Stimulated activated CD8-positive, alpha-beta memory T cell treated with anti-CD3 and anti-CD28 coated beads, Interleukin-12 subunit alpha, Interleukin-12 subunit beta, amount 100 ng/mL, for 24 hours (primary cell): Measurements from ENCODE around the gene PNPLA1.
A peak's percentile ranks its signal among the peaks of the same experiment; 100 is the strongest.
"Not testable (repeated sequence)": the region's sequence is repeated elsewhere in the genome, so short reads cannot be mapped to it uniquely, and the experiment has no call there.

ENCODE experiments used
- DNase-seq: peaks from one replicate; pipeline ENCODE4 v3.0.0-alpha.2; 2020; ENCODE audit errors: extremely low read depth

Gene PNPLA1

DNA sequence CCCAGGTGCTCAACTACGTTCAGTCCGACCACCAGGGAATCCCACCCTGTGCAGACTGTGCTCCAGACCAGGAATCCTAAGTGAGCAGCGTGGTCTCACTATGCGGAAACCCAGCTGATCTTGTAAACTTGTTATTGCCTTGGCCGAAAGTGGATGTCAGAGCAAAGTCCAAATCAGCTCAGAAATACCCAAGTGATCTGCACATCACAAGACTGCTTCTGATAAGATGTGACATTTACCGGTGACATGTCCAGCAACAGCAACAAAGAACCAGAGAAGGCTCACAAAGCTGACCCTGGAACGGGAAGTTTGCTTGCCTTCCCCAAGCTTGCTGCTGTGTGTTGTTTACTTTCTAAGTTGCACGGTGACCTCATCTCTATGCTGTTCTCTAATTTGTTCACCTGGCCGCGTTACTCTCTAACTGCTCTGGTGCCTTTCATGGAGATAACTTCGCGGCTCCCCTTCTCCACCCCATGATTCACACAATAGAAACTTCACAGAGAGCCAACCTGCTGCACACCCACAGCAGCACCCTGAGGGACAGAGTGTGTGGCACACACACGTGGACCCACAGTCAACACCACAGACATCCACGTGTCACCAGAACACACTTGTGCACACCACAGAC is 65.1 kb downstream of the PNPLA1 start:
- no peak for DNase-seq

DNA sequence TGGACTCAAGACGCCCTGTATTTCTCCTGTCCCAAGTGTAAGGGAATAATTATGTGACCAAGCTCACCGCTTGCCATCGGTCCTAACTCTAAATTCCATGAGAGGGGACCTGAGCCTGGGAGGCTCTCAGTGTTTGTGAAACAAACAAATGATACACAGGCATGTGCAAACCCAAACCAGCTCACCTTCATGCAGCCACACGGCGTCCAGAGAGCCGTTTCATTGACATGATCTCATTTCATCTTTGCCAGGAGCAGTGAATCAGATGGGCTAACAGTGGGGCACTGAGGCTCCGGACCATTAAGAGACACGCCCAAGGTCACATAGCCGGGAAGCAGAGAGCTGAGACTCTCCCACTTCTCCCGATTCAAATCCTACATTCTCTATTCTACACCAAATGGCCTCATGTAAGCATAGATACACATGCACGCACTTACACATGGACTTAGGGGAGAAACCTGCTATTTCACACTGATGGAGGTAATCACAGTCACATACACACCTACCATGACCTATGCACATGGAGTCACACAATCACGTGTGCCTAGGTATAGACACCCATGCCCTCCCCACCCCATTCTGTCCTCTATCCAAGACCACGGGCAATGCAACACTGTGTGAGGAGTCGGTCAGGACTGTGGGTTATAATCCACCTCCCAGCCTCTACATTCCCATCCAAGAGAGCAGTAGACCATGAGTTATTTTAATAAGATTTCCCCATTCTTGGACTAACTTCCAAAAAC is 65.8 kb downstream of the PNPLA1 start:
- DNase-seq, result no peak

DNA sequence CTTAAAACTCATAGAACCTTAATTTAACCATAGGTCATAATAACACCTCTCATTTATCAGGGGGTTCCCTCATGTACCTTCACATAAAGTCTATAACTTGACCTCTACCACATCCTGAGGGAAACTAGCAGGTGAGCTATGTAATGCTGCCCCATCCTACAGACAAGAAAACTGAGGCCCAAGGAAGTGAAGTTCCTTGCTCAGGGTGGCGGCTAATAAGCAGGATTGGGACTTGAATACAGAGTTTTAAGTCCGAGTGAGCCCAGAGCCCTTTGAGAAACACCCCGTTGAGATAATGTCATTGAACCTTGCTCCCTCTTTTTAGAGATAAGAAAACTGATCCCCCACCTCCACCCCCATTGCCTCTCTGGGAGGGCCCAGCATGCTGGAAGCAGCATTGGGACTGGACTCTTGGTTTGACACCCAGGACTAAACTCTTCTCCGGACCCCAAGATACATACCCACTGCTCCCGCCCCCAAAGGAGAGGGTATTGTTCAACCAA is 66.4 kb downstream of the PNPLA1 start:
- no peak for DNase-seq

DNA sequence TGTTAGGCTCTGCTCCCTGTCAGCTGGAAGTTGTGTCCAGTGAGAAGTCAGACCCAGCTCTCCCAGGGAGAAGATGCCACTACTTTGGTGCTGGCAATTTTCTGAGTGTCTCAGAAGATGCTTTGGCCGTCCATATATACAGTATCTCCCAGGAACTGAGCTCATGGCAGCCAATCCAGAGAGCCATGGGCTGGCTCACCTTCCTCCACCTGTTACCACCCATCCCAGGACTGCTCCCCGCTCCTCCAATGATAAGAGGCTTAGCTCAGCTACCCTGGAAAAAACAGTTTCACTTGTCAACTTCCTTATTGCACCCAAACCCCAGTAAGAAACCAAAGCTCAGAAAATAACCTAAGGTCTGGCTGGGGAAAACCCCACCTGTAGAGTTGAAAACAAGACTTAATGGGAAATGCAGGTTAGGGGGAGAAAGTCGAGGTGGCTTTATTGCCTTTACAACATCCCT is 67.0 kb downstream of the PNPLA1 start, which contains the start of gene BNIP5:
Gene BNIP5, minus strand, starts transcription at position 110 of the 463 bp plus-strand sequence. CDS start 6,198 bp downstream, outside the sequence.
- no peak for DNase-seq

DNA sequence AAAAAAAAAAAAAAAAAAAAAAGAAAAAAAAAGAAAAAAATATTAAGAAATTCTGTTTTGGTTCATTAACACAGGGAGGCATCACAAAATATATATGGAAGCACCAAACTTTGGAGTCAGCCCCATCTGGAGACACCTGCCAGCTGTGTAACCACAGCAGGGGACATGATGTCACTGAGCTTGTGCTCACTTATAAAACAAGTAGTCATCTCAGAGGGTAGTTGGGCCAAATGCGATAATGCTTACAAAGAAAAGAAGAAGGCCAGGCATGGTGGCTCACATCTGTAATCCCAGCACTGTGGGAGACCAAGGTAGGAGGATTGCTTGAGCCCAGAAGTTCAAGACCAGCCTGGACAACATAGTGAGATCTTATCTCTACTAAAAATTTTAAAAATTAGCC is 68.0 kb downstream of the PNPLA1 start:
- no peak for DNase-seq

DNA sequence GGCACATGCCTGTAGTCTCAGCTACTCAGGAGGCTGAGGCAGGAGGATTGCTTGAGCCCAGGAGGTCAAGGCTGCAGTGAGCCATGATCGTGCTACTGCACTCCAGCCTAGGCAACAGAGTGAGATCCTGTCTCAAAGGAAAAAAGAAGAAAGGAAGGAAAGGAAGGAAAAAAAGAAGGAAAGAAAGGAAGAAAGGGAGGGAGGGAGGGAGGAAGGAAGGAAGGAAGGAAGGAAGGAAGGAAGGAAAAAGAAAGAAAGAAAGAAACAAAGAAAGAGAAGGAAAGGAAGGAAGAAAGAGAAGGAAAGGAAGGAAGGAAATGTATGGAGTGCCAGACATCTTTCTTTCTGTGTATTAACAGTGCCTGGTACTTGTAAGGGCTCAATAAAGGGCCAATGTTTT is 68.4 kb downstream of the PNPLA1 start:
- DNase-seq, result not testable (repeated sequence)

DNA sequence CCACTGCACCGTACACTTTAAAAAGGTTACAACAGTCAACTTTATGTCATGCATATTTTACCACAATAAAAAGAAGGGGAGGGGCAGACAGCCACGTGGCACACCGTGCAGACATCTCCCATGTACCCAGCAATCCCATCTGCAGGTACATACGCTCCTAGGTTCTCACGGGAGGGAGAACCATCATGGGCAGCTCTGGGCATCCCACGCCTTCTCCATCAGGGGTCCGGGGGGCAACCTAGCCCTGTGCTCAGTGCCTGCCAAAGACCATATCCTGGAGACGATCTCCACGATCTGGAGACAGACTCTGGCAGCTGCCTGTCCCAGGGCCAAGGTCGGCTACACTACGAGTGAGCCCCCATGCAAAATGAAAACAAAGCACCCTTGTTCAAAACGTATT is 69.3 kb downstream of the PNPLA1 start:
- DNase-seq, result no peak

DNA sequence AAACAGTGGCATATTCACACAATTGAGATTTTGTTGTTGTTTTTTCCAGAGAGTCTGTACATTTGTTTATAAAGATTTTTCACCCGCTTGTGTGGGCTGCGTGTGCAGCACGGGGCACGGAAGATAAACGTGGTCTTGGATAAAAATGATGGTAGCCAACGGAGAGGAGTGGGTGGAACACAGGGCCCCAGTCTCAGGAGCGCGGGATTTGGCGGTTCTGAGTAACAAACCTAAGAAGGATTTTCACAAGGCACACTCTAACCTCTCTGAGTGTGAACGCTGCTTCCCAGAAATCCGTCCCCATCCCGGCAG is 70.4 kb downstream of the PNPLA1 start:
- DNase-seq, result no peak

DNA sequence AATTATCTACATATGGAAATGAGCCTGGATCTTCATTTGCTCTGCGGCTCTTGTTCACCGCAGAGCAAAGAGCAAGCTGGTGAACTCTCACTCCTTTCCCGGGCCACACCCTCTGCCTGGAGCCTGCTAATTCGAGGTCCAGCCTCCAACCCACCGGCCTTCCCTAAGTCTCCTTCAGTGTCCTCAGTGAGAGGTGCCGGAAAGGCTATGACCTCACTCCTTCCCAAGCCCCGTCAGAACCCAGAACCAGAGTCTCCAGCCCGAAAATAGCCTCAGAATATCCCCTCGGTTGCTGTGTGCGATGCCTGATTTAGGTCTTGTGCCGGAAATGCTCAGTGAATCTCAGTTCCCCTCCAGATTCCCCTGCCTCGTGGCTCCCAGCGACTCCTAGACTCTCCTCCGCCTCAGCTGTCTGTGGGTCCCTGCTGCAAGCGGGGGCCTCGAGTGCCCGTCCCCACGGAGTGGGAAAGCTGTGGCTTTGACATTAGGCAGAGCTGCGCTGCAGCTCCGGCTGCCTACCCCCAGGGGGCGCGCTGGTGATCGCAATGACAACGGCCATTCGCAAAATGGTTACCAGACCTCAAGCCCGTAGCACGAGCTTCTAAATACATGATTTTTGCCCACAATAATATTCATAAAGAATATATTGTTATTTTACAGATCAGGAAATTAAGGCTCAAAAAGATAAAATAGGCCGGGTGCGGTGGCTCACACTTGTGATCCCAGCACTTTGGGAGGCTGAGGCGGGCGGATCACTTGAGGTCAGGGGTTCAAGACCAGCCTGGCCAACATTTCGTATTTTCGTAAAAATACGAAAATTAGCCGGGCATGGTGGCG is 71.0 kb downstream of the PNPLA1 start:
- peak; percentile 22 for DNase-seq

DNA sequence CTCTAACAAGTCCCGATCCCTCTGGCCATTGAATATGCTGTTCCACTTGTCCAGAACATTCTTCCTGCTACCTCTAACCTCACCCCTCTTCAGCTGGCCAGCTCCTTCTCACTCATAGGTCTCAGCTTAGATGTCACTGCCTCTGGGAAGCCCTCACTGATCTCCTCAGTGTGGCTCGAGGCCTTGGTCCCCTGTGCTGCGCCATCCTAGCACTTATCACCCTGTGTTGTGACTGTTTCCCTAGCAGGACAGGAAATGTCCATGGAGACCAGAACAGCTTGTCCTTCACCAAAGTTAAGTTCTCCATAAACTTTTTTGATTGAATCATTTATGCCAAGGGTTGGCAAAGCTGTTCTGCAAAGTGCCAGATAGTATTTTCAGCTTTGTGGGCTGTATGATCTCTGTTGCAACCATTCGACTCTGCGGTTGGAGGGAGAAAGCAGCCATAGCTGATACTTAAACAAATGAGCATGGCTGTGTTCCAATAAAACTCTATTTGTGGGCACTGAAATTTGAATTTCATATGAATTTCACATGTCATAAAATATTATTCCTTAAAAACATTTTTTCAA is 73.3 kb downstream of the PNPLA1 start:
- no peak for DNase-seq

DNA sequence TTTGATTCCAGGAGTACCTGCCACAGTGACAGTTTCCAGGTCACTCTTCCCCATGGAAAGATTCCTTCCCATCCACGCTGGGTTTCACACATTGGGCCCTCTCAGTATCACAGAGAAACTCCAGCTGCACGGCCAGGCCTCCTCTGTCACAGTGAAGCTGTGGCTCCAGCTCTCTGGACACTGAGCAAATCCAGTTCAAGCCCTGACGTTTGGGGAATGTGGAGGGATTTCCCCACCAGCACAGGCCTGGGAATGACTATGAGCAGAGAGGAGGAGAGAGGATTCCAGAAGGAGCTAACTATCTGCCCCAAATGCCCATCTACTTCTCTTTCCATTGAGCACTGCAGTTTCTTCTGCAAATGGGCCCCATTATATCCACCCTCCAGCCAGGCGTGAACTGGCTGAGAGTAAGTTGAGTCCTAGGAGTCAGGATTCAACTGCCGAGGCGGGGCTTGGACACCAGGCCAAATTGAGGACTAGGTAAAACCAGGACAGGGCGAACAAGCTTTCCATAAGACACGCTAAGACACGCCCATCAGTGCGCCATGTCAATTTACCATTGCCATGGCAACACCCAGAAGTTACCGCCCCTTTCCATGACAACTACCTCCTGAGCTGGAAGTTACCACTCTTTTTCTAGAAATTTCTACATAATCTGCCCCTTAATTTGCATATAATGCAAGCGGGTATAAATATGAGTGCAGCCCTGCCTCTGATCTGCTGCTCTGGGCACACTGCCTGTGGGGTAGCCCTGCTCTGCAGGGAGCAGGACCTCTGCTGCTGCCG is 76.0 kb downstream of the PNPLA1 start:
- DNase-seq, result no peak

DNA sequence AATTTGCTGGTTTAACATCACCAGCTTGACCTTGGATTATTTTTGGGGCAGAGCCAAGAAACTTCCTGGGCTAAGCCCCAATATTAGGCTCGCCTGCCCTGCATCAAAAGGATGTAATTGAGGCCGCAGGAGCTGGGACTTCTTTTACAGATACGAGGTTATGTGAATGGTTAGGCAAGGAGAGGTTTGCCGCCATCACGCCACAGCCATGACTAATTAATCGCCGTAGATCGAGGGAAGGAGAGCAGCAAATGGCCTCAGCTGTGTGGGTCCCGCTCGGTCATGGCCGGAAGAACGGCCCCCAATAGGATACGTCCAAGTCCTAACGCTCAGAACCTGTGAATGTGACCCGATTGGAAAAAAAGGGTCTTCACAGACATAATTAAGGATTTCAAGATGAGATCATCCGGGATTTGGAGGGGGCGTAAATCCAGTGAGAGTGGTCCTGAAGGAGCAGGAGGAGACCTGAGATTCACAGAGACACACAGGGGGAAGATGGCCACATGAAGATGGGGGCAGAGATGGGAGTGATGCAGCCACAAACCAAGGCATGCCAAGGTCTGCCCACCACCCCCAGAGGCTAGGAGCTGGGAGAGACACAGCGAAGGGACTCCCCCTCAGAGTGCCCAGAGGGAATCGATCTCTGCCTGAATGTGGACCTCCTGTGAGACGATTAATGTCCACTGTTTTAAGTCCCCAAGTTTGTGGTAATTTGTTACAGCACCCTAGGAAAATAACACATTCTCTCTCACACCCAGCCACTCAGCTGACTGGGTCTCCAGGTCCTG is 76.8 kb downstream of the PNPLA1 start:
- no peak for DNase-seq

DNA sequence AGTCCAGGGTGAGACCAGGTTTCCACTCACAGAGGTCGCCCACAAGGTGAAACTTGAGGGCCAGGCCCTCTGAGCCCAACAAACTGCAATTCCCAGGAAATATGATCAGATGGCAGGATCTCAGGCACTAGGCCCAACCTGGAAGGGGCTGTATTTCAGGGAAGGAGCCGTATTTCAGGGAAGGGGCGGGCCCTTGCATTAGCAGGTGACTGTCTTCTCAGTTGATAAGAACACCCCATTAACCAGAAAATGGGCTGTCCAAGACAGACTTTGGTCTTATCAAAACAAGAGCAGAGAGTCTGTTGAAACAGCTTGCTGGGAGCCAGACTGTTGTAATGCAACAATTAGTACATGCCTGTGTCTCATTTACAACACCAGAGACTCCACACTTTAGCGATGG is 77.8 kb downstream of the PNPLA1 start:
- DNase-seq, result no peak

DNA sequence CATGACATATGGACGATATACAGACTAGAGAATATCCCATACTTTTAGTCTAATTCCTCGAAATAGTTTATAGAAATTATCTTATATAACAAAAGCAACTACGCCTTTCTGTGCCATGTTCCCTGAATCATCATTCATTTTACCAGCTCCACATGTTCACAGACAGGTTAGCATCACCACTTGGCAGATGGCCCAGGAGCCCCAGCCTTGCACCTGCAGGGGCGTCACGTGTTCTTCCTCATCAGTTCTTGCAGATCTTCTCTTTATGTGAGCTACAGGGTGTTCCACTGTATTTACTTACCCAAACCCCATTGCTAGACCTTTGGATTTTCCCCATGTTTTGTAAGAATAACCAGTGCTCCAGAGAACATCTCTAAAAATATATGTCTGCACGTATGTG is 79.4 kb downstream of the PNPLA1 start:
- DNase-seq, result no peak

DNA sequence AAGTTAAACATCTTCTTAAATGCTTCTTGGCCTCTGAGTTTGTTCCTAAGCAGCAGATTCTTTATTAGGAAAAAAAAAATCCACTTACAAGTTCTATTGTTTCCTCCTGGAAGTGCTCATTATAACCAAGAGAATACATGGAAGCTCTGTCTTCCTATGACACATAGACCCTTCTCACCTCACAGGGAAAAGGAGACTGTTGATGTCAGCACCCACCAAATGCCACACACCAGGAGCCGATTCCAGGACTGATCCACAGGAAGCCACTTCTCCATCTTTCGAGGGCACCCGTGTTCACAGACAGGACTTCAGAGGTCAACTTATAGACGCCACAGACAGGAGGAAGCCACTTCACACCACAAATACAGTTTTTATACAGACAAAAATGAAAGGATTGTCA is 80.2 kb downstream of the PNPLA1 start:
- no peak for DNase-seq

DNA sequence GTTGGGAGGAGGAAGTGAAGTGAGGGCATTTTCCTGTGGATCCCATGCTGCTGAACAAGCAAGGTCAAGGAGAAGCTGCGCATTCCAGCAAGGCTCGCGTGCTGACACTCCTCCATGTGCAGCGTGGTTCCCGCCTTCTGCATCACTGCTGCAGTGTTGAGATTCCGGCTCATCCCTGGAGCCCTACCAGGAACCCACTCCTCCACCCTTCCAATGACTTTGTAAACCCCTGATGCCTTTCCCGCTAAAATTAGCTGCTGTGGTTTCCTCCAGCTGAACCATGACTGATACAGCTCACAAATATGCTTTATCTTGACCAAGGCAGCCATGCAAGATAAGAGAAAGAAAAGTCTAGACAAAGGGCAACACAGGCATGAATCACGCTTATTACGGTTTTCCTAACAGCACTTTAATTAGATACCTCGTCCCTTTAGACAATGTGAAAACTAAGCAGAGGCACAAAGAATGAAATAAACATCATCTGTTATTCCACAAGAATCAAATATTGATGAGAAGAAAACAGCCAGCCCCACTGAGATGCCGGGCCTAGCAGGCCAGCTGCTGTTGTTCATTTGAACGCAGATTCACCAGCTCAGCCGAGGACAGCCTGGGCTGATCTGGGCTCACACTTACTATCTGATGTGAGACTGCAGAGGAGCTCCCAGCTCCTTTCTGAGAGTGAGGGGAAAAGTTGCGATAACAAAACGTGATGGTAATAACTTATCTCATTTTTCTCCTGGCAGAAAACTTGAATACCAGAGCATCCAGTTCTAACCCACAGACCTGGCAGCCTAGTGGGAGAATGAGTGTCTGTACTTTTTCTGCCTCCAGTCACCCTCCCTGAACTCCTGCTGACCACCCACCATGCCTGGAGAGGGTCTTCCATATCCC is 81.1 kb downstream of the PNPLA1 start:
- DNase-seq, result no peak

DNA sequence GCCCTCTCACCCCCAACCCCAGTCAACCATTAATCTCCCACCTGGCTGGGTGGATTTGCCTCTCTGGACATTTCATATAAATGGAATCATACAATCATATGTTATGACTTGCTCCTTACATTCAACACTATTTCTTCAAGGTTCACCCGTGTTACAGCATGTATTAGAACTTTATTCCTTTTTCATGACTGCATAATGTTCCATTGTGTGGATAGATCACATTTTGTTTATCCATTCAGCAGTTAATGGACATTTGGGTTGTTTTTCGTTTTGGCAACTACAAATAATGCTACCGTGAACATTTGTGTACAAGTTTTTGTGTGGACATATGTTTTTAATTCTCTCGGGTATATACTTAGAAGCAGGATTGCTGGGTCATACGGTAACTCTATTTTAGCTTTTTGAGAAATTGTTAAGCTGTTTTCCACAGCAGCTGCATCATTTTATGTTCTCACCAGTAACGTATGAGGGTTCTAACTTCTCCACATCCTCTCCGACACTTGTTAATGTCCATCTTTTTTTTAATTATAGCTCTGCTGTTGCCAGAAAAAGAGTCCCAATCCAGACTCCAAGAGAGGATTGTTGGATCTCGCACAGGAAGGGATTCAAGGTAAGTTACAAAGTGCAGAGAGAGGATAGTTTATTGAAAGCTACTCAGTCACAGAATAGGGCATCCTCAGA is 82.8 kb downstream of the PNPLA1 start:
- no peak for DNase-seq

DNA sequence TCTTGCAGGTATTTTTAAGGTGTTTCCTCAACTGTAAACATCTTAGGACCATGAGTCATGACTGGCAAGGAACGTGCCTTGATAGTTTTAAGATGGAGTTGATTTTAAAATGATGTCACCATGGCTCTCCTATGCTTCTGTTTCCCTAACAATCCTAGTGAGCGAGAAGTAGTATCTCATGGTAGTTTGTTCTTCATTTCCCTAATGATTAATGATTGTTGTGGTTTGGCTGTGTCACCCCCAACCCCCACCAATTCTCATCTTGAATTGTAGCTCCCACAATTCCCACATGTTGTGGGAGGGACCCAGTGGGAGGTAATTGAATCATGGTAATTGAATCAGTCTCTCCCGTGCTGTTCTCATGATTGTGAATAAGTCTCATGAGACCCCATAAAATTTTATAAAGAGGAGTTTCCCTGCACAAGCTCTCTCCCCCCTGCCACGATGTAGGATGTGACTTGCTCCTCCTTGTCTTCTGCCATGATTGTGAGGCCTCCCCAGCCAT is 83.6 kb downstream of the PNPLA1 start:
- DNase-seq, result no peak

DNA sequence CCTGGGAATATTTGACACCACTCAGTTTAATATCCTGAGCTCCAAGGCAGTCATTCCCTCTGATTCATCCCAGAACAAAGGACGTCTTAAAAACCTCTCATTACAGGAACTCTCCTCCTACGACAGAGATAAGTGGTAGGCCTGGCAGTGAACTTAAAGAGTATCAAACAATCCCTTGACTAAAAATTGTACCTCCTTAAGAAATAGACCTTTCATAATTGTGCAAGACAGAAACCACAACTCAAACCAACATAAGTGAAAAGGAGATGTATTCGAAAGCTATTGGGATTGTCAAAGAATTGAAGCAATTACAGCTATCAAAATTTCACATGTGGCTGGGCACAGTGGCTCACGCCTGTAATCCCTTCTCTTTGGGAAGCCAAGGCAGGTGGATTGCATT is 86.0 kb downstream of the PNPLA1 start:
- no peak for DNase-seq
